ENCODE measurements around the gene MLIP.

DNA sequence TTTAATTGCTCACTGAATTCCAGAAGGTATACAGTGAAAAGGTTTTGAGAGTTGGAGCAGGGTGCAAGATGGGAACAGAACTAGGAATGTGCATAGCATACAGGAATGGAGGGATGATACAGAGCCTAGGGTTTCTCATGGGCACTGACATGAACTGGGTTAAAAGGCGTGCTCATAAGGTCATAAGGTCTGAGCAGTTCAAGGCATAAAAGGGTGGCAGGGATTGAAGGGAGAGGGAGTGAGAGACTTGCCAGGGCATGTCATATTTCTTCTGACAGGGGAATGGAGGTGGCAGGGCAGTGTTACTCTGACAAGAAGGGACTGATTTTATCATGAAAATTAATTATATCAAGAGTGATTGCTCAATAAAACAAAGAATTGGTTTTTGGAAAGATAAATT is 4.7 kb downstream of the MLIP start:
- TF ChIP-seq, protein P1, sequence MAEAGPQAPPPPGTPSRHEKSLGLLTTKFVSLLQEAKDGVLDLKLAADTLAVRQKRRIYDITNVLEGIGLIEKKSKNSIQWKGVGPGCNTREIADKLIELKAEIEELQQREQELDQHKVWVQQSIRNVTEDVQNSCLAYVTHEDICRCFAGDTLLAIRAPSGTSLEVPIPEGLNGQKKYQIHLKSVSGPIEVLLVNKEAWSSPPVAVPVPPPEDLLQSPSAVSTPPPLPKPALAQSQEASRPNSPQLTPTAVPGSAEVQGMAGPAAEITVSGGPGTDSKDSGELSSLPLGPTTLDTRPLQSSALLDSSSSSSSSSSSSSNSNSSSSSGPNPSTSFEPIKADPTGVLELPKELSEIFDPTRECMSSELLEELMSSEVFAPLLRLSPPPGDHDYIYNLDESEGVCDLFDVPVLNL (CRISPR knock-in tag; IDR thresholded peaks at IDR 0.05; ENCODE audit: borderline replicate concordance, low read depth): no peak
- TF ChIP-seq, protein P2, sequence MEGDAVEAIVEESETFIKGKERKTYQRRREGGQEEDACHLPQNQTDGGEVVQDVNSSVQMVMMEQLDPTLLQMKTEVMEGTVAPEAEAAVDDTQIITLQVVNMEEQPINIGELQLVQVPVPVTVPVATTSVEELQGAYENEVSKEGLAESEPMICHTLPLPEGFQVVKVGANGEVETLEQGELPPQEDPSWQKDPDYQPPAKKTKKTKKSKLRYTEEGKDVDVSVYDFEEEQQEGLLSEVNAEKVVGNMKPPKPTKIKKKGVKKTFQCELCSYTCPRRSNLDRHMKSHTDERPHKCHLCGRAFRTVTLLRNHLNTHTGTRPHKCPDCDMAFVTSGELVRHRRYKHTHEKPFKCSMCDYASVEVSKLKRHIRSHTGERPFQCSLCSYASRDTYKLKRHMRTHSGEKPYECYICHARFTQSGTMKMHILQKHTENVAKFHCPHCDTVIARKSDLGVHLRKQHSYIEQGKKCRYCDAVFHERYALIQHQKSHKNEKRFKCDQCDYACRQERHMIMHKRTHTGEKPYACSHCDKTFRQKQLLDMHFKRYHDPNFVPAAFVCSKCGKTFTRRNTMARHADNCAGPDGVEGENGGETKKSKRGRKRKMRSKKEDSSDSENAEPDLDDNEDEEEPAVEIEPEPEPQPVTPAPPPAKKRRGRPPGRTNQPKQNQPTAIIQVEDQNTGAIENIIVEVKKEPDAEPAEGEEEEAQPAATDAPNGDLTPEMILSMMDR (IDR thresholded peaks at IDR 0.05): no peak
- no peak for TF ChIP-seq JAZF1 (CRISPR knock-in tag; IDR thresholded peaks at IDR 0.05)
- no peak for TF ChIP-seq MAX (CRISPR knock-in tag; IDR thresholded peaks at IDR 0.05)
- TF ChIP-seq, protein P3, sequence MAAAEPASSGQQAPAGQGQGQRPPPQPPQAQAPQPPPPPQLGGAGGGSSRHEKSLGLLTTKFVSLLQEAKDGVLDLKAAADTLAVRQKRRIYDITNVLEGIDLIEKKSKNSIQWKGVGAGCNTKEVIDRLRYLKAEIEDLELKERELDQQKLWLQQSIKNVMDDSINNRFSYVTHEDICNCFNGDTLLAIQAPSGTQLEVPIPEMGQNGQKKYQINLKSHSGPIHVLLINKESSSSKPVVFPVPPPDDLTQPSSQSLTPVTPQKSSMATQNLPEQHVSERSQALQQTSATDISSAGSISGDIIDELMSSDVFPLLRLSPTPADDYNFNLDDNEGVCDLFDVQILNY (CRISPR knock-in tag; IDR thresholded peaks at IDR 0.05): no peak
- no peak for TF ChIP-seq ZNF121 (CRISPR knock-in tag; IDR thresholded peaks at IDR 0.05)
